Mucosa of descending colon (tissue), 3 donors: ENCODE measurements around the gene RAET1E. TPM values are rescaled to one million over a fixed set of nuclear protein-coding genes. Genes with fewer than 3 reads are reported as not detected.
"Not testable (repeated sequence)": the region's sequence is repeated elsewhere in the genome, so short reads cannot be mapped to it uniquely, and the experiment has no call there.

Source experiments
- ATAC-seq: fragments of 200-7000 bp; cut with Tn5 transposase; one replicate; pipeline ENCODE4 v1.9.1; 2020; ENCODE audit warnings: mild to moderate bottlenecking, moderate library complexity
- DNase-seq, 3 donors: peaks; one replicate each; pipeline ENCODE4 v3.0.0-alpha.2; 2020
- H3K36me3 ChIP-seq: fragments of 200-600 bp; one replicate; pipeline ENCODE4 v1.8.0; 2021; ENCODE audit warnings: low read depth, mild to moderate bottlenecking
- H3K4me1 ChIP-seq: fragments of 200-600 bp; one replicate; pipeline ENCODE4 v1.8.0; 2021; ENCODE audit warnings: low read depth, mild to moderate bottlenecking
- H3K4me3 ChIP-seq: fragments of 200-600 bp; one replicate; pipeline ENCODE4 v1.8.0; 2021; ENCODE audit warnings: mild to moderate bottlenecking
- H3K9me3 ChIP-seq: fragments of 200-600 bp; one replicate; pipeline ENCODE4 v1.8.0; 2021; ENCODE audit warnings: mild to moderate bottlenecking
- intact Hi-C, 2 donors: fragments of 100-400 bp; cut with DNase I in 1 of 2; cut with micrococcal nuclease in 1 of 2; formaldehyde crosslinking; loops; one replicate each; pipeline versions ENCODE4 v1.11.0 to v1.11.1; 2022; cut with DNase I, micrococcal nuclease
- total RNA-seq, 3 donors: library from RNA; stranded (reverse); fragmentation: NEBNext Ultra II Directional in 2 of 3; extraction: Animal tissue kit (Norgen Biotek cat#: 25700) in 2 of 3; gene quantifications; one replicate each; pipeline versions ENCODE4 v1.2.1 to v1.2.4, GENCODE V29; 2021 to 2023
- TF ChIP-seq, protein P1 (sequence below): fragments of 200-600 bp; IDR thresholded peaks from one replicate; pipeline ENCODE4 v1.8.0; 2022; ENCODE audit warnings: antibody characterized with exemption, mild to moderate bottlenecking
- donor health status: DM: no; HTN: no; CAD: no; lungs with moderate emphysema.
- donor health status: DM: no; HTN: no; CAD: no.
- donor health status: DM: no; HTN: yes; CAD: no.

Gene RAET1E
- total RNA-seq, 3 donors from 2014 or later = 0.16 to 0.58 TPM; not detected in 1

DNA sequence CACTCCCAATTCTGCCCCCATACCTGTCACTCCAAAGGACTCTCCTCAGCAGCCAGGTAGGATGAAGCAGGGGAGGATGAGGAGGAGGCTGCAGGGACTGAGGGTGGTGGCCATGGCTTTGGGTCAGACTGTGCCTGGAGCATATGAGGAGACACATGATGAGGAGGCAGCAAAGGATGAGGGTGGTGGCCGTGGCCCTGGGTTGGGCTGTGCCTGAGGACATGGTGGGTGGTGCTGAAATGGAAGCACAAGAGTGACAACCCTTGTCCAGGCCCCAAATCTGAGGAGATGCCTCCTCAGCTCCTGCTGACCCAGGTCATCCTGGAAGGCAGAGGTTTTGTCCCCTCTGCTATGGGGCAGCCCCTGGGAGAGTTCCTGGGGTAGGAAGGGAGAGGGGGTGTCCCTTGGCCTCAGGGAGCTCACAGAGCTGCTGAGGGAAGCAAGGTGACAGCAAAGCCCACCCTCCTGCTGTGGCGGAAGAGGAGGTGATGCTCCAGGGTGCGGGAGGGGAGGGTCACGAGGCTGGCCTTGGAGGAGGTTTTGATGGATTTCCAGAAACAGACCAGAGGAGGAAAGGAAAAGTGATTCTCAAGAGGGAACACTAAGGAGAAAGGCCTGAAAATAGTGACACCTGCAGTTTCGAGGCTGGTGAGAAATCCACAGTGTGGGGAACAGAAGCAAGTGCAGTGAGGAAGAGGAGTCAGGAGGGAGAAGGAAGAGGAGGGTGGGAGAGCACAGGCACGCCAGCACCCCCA is 20.4 kb upstream of the RAET1E start:
- H3K4me3 ChIP-seq = no peak overlapping the region
- ATAC-seq (no peak), DNase-seq (no peak)
- no peaks in the 10 kb centered on the region for H3K4me1 ChIP-seq
- no peaks in the 10 kb centered on the region for H3K9me3 ChIP-seq
- intact Hi-C loops = no loop called here
- TF ChIP-seq, protein P1, sequence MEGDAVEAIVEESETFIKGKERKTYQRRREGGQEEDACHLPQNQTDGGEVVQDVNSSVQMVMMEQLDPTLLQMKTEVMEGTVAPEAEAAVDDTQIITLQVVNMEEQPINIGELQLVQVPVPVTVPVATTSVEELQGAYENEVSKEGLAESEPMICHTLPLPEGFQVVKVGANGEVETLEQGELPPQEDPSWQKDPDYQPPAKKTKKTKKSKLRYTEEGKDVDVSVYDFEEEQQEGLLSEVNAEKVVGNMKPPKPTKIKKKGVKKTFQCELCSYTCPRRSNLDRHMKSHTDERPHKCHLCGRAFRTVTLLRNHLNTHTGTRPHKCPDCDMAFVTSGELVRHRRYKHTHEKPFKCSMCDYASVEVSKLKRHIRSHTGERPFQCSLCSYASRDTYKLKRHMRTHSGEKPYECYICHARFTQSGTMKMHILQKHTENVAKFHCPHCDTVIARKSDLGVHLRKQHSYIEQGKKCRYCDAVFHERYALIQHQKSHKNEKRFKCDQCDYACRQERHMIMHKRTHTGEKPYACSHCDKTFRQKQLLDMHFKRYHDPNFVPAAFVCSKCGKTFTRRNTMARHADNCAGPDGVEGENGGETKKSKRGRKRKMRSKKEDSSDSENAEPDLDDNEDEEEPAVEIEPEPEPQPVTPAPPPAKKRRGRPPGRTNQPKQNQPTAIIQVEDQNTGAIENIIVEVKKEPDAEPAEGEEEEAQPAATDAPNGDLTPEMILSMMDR = no peak
- H3K36me3 ChIP-seq = no peaks in the 10 kb centered on the region

DNA sequence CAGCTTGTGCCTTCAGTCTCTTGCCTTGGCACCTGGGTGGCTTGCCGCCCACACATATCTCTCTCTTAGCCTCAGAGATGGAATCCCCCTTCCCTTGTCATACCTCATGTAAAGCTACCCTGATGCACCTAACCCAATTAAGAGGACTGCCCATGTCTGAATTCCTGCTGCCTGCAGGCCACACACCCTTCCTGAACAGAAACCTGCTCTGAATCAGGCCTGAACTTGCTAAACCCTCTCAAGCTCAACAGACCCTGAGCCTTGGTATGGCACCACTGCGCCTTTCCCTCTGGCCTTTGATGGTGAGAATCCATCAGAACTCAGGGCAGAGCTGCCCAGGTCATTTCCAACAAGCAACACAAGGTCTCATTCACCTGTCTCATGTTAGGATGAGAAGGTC is 19.8 kb upstream of the RAET1E start:
- TF ChIP-seq, protein P1 = no peak

DNA sequence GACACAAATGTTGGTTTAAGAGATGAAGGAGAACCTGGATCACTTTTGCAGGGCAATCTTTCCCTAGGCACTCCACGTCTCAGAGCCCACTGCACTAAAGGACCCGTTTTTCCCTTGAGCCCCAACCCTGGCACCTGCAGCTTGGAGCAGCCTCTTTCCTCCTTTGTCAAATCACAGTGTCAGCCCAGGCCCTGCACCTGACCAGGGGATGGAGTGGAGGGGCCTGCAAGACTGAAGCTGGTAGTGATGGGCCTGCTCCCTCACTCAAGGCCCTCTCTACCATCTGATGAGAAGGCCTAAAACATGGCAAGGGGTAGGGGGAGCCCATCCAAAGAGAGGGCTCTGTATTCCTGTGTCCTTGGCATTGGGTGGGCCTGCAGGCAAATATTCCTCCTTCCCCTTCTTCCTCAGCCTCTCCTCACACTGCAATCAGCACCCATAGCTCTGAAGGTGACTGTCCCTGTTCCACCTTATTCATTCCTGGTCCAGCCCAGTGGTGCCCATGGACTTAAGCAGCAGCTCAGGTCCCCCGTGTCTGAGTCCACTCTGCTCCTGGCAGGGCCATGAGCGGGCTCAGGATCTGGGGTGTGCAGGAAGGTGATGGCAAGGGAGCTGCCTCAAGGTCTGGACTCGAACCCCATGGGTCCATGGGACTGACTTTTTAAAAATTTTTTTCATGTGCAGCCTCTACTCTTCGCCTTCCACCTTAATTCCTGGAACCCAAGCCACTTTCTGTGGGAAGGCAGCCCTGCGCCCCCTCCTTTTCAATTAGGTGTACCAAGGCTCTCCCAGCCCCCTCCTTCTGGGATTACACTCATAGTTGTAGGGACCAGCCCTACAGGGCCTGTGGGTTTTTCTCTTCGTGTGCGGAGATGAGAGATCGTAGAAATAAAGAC is 18.3 kb upstream of the RAET1E start:
- Histone ChIP-seq H3K36me3 (no peaks in the 10 kb centered on the region), H3K4me3 (no peak overlapping the region), H3K9me3 (no peaks in the 10 kb centered on the region), H3K4me1 (no peaks in the 10 kb centered on the region)
- ATAC-seq = no peak
- TF ChIP-seq, protein P1 = no peak
- no peak for DNase-seq
- intact Hi-C loops = no loop called here

More for the DNA sequence above, 19.8 kb upstream of the RAET1E start:
- DNase-seq (no peak), ATAC-seq (no peak)
- no peak overlapping the region for H3K4me3 ChIP-seq
- intact Hi-C loops = no loop called here
- H3K9me3 ChIP-seq = no peaks in the 10 kb centered on the region
- no peaks in the 10 kb centered on the region for H3K4me1 ChIP-seq
- no peaks in the 10 kb centered on the region for H3K36me3 ChIP-seq

DNA sequence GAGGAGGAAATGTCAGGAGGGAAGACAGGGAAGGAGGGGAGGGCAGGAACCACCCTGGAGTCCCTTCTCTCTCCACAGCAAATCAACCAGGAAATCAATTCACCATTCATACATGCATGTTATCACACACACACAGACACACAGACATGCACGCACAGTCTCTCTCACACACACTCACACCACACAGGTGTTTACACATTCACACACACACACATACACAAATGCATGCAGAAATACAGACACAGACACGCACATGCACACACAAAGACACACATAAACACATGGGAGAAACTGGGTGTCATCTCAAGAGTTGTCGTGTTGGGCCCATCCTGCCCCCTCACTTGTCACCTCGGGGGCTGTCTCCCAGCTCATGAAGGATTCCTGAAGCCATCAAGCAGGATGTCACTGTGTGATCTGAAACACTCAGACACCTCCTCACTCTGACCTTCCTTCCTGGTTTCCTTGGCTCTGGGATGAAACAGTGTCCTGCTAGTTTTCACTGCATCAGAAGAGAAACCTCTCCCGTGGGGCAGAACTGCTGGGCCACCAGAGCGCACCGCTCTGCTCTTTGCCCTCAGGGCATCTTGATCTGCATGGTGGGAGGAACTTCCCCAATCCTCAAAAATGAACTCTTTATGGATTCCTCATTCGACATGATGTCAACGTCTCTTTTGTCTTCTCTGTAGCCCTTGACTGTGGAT is 15.8 kb upstream of the RAET1E start:
- ATAC-seq (no peak), DNase-seq (no peak)
- Histone ChIP-seq H3K4me1 (no peaks in the 10 kb centered on the region), H3K4me3 (no peak overlapping the region), H3K36me3 (no peaks in the 10 kb centered on the region), H3K9me3 (peaks cover 4% of the 10 kb centered on the region)
- intact Hi-C loops = no loop called here
- TF ChIP-seq, protein P1 = no peak

DNA sequence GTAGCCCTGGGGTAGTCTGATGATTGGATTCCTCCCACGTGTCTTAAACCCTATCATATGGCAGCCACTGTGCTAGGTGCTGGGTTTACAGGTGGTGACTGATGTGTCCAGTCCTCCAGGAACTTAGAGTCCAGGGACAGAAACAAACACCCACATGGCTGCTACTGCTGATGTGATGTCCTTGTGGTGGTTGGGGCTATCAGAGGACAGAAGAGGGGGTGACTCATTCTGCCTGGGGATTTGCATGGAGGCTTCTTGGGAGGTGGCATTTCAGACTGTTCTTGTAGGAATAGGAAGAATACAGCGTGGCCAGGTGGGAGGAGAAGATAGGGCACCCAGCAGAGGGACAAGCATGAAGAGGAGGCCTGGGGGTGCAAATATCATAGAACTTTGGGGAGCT is 15.2 kb upstream of the RAET1E start:
- H3K36me3 ChIP-seq = no peaks in the 10 kb centered on the region
- ATAC-seq (no peak), DNase-seq (no peak)
- TF ChIP-seq, protein P1 = no peak
- intact Hi-C loops = no loop called here
- peaks cover 10% of the 10 kb centered on the region for H3K9me3 ChIP-seq
- H3K4me3 ChIP-seq = no peak overlapping the region
- no peaks in the 10 kb centered on the region for H3K4me1 ChIP-seq

DNA sequence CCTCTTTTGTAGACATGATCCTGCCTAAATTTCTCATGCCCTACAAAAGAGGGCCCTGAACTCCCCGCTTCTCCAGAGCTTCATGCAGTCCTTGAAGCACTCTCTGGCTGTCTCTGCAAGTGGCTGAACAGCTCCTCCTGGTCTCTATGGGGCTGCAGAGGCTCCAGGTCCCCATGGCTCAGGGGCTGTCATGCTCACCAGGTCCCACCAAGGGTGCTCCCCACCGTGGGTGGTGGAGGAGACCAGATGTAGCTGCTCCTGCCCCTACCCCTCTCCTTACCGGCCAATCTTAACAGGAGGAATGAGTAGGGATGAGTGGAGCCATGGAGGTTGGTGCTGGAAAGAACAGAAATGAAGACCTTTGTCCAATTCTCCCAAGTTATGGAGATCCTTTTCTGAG is 14.8 kb upstream of the RAET1E start:
- H3K36me3 ChIP-seq, intact Hi-C loops: not testable (repeated sequence)

More for the DNA sequence above, 14.8 kb upstream of the RAET1E start:
- not testable (repeated sequence) for H3K4me1 ChIP-seq, ATAC-seq, H3K4me3 ChIP-seq, DNase-seq
- peaks cover 12% of the 10 kb centered on the region for H3K9me3 ChIP-seq
